HTR-8/SVneo (cell line): Measurements from ENCODE around the gene PRKCA.

Source experiments
- DNase-seq: peaks from one replicate; pipeline ENCODE4 v3.0.0; 2011; ENCODE audit warnings: low spot score, mixed read lengths; ENCODE audit not compliant: insufficient read length
- FAIRE-seq: peaks from 2 replicates; lab custom pipeline; 2011; peaks lifted over from hg19 to GRCh38; lab: Jason Lieb, UNC

PRKCA gene

DNA sequence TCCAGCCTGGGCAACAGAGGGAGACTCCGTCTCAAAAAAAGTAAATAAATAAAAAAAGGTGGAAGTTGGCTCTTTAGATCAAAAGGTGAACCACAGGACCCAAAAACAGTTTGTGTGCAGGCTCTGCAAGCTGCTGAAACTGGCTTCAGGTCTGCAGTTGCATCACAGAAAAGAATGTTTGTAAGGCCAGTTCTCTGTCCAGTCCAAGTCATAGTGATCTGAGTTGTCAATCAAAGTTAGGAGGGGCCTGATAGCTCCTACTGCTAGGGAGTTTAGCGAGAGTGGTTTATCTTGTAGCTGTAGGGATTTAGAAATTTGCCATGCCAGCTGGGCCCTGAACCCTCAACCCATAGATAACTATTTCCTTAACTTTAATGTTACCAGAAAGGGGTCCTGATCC is 431.3 kb downstream of the PRKCA start:
- DNase-seq (no peak), FAIRE-seq (no peak)

DNA sequence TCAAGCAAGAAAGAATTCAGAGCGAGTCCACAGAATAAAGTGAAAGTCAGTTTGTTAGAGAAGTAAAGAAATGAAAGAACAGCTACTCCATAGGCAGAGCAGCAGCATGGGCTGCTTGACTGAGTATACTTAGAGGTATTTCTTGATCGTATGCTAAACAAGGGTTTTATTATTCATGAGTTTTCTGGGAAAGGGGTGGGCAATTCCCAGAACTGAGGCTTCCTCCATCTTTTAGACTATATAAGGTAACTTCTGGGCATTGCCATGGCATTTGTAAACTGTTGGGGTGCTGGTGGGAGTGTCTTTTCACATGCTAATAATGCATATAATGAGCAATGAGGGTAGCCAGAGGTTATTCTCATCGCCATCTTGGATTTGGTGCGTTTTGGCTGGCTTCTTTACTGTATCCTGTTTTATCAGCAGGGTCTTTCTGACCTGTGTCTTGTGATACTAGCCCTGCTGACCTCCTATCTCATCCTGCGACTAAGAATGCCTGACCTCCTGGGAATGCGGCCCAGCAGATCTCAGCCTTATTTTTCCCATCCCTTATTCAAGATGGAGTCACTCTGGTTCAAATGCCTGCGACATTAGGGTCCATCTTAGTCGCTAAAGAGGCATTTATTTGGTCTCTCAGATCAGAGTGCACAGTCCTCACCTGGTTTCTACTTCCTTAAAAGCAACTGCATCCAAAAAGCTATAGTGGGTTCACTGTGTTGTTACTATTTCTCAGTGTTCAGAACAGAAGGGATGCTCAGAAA is 432.0 kb downstream of the PRKCA start:
- FAIRE-seq, result no peak
- DNase-seq, result no peak

DNA sequence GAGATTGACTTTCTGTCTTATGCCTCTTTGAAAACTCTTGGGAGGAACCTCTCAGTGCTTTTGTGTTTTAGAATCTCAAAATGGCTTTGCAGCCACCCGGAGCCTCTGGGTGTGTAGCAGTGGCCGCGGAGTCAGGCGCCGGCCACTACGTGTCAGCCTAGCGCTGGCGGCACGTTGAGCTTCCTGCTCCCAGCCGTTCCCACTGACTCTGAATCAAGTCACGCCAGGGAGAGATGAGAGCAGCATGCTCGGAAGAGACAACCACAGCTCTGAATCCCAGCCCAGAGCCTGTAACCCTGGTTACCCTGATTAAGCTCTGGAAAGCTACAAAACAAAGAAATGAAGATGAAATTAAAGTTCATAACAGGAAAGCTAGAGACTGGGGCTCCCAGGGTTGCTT is 435.1 kb downstream of the PRKCA start:
- no peak for FAIRE-seq
- no peak for DNase-seq

DNA sequence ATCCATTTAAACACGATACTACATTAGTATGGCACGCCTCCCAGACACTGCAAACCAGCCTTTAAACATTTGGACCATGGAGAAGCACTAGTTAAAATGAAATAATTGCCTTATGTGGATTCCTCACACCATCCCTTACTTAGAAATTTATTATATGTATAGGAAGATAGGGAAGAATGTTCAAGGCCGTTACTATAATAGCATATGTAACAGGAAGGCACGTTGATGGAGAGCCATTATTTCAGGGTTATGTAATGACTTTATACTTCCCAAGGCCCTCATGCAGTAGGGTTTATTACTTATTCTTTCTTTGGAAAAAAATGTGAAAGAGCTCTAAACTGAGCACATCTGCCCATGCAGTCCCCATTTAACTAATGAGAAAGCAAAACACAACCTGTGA is 435.9 kb downstream of the PRKCA start:
- FAIRE-seq (no peak), DNase-seq (no peak)

DNA sequence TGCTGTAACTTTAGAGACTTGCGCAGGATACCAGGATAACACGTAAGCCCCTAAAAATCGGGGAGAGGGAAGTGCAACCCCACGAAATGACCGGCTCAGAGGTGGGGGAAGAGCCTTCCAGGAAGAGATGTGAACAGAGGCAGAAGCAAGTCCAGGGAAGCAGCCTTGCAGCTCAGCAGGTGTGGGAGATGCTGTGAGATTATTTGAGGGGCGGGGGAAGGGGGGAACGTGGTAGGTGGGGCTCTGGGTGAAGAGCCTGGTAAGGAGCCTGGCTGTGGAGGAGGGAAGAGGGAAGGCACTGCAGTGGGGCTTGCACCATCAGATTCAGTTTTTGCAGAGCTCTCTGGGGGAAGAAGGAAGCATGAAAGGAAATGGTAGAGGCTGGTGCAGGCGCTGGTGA is 437.1 kb downstream of the PRKCA start:
- DNase-seq, result no peak

DNA sequence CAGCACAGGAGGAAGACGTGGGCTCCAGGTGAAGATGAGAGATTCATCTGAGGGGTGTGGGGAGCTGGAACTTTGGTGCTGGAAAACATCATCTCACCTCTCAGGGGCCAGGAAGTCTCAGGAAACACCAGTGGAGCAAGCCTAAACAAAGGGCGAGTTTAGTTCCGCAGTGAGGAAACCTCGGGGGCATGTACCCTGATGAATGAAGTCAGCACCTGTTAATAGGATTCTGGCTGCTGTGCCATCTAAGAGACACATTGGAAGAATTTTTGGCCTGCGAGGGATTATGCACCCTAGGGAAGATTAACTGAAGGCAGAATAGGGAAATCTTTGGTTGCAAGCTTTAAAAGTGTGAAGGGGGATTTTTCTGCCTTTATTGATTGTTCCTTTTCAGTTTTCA is 437.8 kb downstream of the PRKCA start:
- FAIRE-seq, result no peak
- no peak for DNase-seq

More for the DNA sequence above, 437.1 kb downstream of the PRKCA start:
- FAIRE-seq, result no peak

DNA sequence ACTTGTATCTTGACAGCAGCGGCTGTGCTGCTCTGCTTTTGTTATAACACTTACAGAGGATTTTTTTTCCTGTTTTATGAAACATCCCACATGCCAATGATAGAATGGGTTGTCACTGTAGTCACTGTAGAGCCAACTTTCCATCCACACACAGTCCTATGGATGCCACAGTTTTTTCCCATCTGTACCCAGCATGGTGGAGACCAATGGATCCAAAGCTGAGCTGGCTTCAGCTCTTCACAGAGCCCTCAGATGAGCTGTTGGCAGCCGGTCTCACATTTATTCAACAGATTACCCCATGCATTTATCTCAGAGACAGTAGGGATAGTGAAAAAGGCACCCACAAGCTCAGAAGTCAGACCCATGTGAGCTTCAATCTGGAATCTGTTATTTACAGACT is 441.1 kb downstream of the PRKCA start:
- FAIRE-seq, result no peak
- no peak for DNase-seq

DNA sequence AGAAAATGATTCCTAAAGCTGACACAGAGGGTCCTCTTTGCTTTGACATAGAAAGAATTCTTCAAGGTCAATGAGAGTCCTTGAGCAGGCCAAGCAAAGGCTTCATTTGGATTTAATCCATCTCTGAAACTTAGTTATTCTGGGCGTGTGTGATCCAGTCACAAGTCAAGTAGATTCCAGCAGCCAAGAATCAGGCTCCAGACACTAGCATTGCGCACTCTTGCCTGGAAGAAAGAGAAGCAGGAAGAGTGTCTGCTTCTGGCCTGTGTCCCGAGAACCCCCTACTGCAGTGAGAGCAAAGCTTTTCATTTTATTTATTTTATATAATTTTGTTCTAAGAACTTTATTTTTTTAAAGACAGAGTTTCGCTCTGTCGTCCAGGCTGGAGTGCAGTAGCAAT is 444.3 kb downstream of the PRKCA start:
- FAIRE-seq (no peak), DNase-seq (no peak)

DNA sequence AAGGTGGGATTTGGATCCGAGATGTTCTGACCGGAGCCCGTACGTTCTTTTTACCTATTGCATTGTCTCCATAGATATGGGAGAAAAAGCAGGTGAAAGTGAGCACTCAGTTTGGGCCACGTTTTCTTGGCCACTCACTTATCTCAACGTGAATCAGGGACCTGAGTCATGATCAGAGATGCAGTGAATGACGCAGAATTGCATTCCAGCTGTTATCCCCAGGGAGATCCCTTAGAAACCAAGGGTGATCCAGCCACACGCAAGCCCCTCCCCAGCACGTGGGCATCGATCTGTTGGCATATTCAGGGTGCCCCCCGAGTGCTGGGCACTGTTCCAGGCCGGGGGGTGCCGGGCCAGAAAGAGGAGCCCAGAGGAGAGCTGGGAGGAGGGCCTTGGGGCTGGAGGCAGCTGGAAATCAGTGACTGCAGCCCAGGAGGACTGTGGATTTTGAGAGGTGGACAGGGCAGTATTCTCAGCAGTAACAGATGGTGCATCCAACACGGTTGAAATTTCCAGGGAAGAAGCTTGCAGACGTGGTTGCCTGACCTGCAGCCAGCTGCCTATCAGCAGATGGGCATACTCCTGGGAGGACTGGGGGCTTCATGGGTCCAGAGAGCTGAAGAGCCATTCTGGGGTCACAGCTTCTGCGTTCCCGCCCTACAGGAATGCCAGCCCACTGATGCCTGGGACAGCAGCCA is 445.3 kb downstream of the PRKCA start:
- DNase-seq, result no peak
- no peak for FAIRE-seq

DNA sequence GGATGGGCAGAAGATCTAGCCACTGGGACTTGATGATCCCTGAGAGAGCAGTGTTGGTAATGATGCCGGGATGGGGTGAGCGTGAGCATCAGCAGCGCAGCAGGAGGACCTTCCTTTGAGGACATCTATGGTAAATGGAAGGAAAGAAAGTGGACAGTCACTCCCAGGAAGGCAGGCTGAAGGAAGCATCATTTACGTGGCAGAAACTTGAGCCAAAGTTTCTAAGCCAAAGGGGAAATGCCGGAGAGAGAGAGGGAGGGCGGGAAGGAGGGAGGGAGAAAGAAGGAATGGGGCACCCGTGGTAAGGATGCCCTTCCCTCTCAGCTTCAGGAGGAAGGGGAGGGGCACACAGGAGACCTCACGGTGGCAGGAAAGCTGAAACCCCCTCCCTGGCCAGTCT is 446.2 kb downstream of the PRKCA start:
- DNase-seq (no peak), FAIRE-seq (peak; percentile 69)

DNA sequence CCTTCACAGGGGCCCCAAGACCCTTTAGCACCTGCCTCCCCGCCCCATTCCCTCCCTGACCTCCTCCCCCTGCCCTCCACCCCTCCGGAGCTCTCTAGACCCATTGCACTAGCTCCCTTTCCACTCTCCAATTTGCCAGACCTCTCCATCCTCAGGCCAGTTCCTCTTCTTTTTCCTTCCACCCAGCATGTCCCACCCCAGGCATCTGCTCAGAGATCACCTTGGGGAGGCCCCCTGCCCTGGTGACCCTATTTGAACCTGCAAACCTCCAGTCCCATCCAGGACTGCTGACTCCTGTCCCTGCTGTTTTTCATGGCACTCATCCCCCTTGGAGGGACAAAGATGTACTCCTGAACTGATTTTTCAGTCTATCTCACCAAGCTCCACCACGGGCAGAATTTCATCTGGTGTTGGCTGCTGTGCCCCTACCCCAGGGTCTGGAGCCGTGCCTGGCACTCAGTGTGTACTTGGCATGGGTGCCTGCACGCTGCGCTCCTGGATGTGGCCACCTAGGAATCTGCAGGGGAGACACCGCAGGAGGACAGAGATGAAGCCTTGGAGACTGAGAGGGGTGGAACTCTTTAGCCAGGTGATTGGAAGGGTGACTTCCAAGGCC is 446.9 kb downstream of the PRKCA start:
- no peak for DNase-seq
- peak; percentile 31 for FAIRE-seq

DNA sequence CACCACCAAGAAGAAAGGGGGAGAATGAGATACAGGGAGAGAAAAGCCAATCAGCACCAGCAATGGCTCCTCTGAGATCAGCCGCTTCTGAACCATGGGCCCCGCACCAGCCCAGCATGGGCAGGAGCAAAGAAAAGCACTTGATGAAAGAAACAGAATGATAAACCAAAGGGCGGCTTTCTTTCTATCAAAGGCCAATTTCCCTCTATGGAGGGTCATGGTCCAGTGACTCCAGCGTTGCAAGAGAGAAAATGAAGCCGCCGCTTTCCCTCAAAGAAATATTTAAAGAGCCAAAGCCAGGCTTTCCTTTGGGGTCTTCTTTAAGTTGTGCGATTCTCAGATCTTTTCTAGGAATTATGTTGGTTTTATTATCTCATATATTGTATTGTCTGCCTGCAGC is 447.7 kb downstream of the PRKCA start:
- FAIRE-seq, result no peak
- DNase-seq, result no peak

DNA sequence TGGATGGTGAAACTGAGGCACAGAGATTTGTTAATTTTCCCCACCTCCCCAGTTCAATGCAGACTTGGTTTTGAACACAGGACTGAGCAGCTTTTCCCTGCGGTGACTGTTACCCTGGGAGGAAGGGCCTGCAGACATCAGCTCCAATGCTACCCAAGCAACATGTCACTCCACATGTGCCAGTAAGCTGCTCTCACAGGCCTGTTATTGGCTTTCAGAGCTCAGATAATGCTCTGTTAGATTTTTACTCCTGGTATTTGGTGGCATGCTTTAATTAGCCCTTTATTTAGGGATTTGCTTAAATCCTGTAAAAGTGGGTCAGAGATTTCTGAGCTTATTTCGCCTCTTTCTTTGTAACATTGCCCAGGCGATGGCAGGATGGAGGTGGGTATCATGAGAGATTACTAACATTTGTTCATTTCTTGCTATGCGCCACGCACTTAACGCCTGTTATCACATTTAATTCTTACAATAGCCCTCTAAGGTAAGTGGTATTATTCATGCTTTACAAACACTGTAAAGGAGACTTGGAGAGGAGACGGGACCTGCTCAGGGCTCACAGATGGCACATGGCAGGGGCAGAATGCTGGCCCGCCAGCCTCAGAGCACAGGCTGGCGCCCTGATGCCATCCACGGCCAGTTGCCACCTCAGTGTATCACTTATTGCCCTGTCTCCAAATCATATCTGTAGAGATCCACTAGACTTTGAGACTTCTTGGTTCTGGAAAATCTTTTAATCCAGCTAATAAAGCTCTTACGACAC is 448.5 kb downstream of the PRKCA start:
- FAIRE-seq (no peak), DNase-seq (no peak)

DNA sequence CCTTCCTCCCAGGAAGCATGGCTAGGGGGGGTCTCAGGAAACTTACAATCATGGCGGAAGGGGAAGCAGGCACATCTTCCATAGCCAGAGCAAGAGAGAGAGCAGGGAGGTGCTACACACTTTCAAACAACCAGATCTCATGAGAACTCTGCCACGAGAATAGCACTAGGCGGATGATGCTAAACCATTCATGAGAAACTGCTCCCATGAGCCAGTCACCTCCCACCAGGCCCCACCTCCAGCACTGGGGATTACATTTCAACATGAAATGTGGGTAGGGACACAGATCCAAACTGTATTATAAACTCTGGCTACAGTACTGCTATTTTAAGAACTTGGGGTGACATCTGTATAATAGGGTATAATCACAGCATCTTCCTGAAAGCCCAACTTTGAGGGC is 449.4 kb downstream of the PRKCA start:
- FAIRE-seq, result no peak
- DNase-seq, result no peak

DNA sequence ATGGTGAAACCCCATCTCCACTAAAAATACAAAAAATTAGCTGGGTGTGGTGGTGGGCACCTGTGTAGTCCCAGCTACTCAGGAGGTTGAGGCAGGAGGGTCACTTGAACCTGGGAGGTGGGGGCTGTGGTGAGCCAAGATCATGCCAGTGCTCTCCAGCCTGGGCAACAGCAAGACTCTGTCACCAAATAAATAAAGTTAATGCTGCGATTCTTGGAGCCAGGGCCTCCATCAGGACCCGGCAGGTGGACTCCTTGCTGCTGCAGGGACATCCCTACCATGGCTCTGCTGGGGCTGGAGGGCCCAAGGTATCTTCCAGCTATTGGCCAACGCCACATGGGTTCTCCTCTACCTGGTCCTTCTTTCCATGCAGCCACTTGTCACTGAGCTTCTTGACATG is 450.0 kb downstream of the PRKCA start:
- no peak for FAIRE-seq
- DNase-seq, result no peak

DNA sequence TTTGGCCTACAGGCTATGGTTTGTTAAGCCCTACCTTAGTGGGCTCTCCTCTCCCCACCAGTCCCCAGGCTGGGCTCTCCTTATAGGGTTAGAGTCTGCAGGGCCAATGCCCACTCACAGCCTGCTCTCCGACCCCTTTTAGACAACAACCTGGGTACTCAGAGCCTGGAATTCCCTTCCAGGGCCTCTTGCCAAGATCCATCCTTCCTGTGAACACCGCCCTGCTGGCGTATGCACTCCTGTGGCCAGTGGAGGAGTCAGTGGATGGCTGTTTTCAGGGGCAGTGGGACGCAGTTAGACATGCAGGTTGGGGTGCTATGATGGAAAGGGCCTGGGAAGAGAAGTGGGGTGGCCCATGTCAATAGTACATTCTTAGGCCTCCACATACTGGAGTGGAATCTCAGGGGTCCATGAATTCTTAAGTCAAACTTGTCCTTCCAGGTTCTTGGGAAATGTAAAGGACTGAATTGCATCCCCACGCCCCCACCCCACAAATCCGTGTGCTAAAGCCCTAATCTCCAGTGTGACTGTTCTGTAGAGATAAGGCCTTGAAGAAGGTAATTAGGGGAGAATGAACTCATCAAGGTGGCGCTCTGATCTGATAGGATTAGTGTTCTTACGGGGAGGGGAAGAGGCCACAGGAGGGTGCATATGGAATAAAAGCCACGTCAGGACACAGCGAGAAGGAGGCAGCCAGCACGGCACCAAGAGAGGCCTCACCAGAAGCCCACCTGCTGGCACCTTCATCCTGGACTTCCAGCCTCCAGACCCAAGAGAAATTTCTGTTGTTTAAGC is 450.9 kb downstream of the PRKCA start:
- DNase-seq (no peak), FAIRE-seq (no peak)

DNA sequence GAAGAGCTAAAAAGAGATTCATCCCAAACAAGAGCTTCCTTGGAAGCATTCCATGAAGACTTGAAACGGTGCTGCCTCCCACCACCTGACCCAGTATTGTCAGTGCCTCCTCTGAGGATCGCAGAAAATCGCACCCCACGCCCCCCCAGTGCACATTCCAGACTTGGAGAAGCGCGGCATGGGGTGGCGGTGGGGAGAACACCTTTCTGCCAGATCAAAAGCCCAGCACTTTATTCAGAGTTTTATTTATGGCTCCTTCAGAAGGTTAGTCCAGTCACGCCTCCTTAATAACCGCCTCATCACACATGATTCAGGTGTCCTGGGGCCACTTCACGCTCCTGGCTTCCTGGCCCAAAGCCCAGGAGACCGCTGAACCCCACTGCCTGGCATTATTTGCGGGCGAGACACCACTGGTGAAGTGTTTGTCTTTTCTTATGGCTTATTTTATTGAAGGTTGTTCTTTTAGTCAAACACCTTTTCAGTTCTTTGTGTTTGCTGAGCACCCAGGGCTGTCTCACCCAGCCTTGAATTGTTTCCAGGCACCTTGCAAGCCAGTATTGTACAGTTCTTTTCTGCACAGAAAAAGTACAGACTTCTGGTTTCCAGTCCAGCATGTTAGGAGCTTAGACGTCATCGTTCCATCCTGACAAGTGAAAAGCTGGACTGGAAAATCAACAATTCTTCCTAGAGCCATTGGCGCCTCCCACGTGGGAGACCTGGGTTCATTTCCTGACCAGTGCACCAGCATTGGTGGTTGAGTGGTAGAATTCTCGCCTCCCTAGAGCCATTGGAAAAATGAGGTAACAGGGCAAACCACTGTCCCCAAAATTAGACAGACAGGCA is 452.9 kb downstream of the PRKCA start:
- FAIRE-seq, result no peak
- no peak for DNase-seq

DNA sequence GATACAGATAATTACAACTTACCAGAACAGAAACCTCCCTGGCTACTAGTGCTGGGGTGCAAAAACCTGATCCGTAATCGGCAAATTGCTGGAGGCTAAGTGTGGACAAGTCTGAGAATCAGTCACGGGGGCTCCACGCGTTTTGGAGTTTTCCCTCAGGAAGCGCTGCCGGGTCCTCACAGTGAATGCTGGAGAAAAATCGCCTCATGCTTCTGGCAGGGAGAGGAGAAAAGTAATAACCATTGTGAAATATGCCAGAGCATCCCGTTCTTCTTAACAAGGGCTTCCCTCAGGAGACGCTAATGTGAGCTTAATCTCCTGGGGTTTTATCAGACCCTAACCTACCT is 453.5 kb downstream of the PRKCA start:
- FAIRE-seq (no peak), DNase-seq (no peak)

DNA sequence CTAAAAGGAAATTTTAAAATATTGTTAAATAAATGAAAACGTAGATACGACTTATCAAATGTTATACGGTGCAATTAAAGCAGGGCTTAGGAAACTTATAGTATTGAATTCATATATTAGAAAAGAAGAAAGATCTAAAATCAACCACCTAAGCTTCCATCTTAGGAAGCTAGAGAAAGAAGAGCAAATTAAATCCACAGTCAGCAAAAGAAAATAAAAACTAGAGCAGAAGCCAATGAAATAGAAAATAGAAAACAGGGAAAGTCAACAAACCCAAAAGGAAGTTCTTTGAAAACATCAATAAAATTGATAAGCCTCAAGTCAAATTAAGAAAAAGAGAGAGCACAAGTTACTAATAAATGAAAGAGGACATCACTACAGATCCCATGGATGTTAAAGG is 457.9 kb downstream of the PRKCA start:
- no peak for DNase-seq
- no peak for FAIRE-seq
